IPS-15b (cell line): ENCODE measurements around the gene CFP.
A peak's percentile ranks its signal among the peaks of the same experiment; 100 is the strongest.

Experiments
- H3K27me3 ChIP-seq: one replicate; pipeline ENCODE4 v1.6.1; 2013; ENCODE audit warnings: low read length; ENCODE audit not compliant: control insufficient read depth, insufficient read depth
- H3K36me3 ChIP-seq: one replicate; pipeline ENCODE4 v1.6.1; 2013; ENCODE audit warnings: low read length; ENCODE audit not compliant: control insufficient read depth, insufficient read depth
- H3K4me1 ChIP-seq: one replicate; pipeline ENCODE4 v1.6.1; 2013; ENCODE audit warnings: mild to moderate bottlenecking, low read length; ENCODE audit not compliant: control insufficient read depth, insufficient read depth
- H3K4me3 ChIP-seq: one replicate; pipeline ENCODE4 v1.5.1; 2013; ENCODE audit warnings: low read depth, low read length
- H3K9ac ChIP-seq: one replicate; pipeline ENCODE4 v1.6.1; 2013; ENCODE audit warnings: low read depth, mild to moderate bottlenecking, low read length
- H3K9me3 ChIP-seq: one replicate; pipeline ENCODE4 v1.6.1; 2013; ENCODE audit warnings: mild to moderate bottlenecking, low read length; ENCODE audit not compliant: control insufficient read depth, insufficient read depth

Gene CFP

GRCh38 chrX:47650164-47651042, 20.7 kb upstream of the CFP start, which contains the start of gene ELK1:
Gene ELK1, minus strand, starts transcription at chrX:47650563. Its CDS starts 9,122 bp downstream, at chrX:47641441.
- Histone ChIP-seq H3K9me3 (no peaks in the 10 kb centered on the region), H3K36me3 (no peaks in the 10 kb centered on the region), H3K9ac (no peak within 1 kb of the TSS), H3K4me3 (peak within 1 kb of the TSS; percentile 70), H3K4me1 (no peaks in the 10 kb centered on the region), H3K27me3 (no peaks in the 10 kb centered on the region)

- H3K36me3 ChIP-seq: no peaks in the 10 kb centered on the region
- H3K4me1 ChIP-seq: no peaks in the 10 kb centered on the region
- no peaks in the 10 kb centered on the region for H3K27me3 ChIP-seq
- peak overlapping the region; percentile 70 for H3K4me3 ChIP-seq
- no peak overlapping the region for H3K9ac ChIP-seq
- no peaks in the 10 kb centered on the region for H3K9me3 ChIP-seq
Observed at GRCh38 chrX:47649781-47650163, 20.0 kb upstream of the CFP start.

GRCh38 chrX:47649271-47649670, 19.5 kb upstream of the CFP start:
- no peaks in the 10 kb centered on the region for H3K4me1 ChIP-seq
- H3K4me3 ChIP-seq: peak overlapping the region; percentile 70
- H3K36me3 ChIP-seq: peaks cover 4% of the 10 kb centered on the region
- no peaks in the 10 kb centered on the region for H3K9me3 ChIP-seq
- H3K9ac ChIP-seq: no peak overlapping the region
- no peaks in the 10 kb centered on the region for H3K27me3 ChIP-seq

GRCh38 chrX:47648376-47648775, 18.6 kb upstream of the CFP start:
- Histone ChIP-seq H3K9ac (no peak overlapping the region), H3K4me1 (no peaks in the 10 kb centered on the region), H3K36me3 (peaks cover 4% of the 10 kb centered on the region), H3K9me3 (no peaks in the 10 kb centered on the region), H3K27me3 (no peaks in the 10 kb centered on the region), H3K4me3 (no peak overlapping the region)

- H3K9ac ChIP-seq: no peak overlapping the region
- H3K36me3 ChIP-seq: peaks cover 4% of the 10 kb centered on the region
- H3K27me3 ChIP-seq: no peaks in the 10 kb centered on the region
- H3K9me3 ChIP-seq: no peaks in the 10 kb centered on the region
- H3K4me3 ChIP-seq: no peak overlapping the region
- H3K4me1 ChIP-seq: no peaks in the 10 kb centered on the region
Observed at GRCh38 chrX:47646636-47647035, 16.9 kb upstream of the CFP start.

GRCh38 chrX:47645530-47645929, 15.8 kb upstream of the CFP start:
- Histone ChIP-seq H3K9me3 (peaks cover 2% of the 10 kb centered on the region), H3K36me3 (peaks cover 12% of the 10 kb centered on the region), H3K4me3 (no peak overlapping the region), H3K4me1 (no peaks in the 10 kb centered on the region), H3K27me3 (no peaks in the 10 kb centered on the region), H3K9ac (no peak overlapping the region)

GRCh38 chrX:47644557-47645091, 14.9 kb upstream of the CFP start:
- H3K4me3 ChIP-seq: no peak overlapping the region
- H3K36me3 ChIP-seq: peaks cover 16% of the 10 kb centered on the region
- no peak overlapping the region for H3K9ac ChIP-seq

GRCh38 chrX:47643926-47644325, 14.2 kb upstream of the CFP start:
- Histone ChIP-seq H3K9ac (no peak overlapping the region), H3K9me3 (peaks cover 2% of the 10 kb centered on the region), H3K27me3 (no peaks in the 10 kb centered on the region), H3K4me3 (no peak overlapping the region), H3K36me3 (peaks cover 16% of the 10 kb centered on the region), H3K4me1 (no peaks in the 10 kb centered on the region)

More at GRCh38 chrX:47644557-47645091, 14.9 kb upstream of the CFP start:
- H3K27me3 ChIP-seq: no peaks in the 10 kb centered on the region
- H3K9me3 ChIP-seq: peaks cover 2% of the 10 kb centered on the region
- no peaks in the 10 kb centered on the region for H3K4me1 ChIP-seq

- no peaks in the 10 kb centered on the region for H3K27me3 ChIP-seq
- H3K9me3 ChIP-seq: peaks cover 2% of the 10 kb centered on the region
- H3K9ac ChIP-seq: no peak overlapping the region
- H3K4me3 ChIP-seq: no peak overlapping the region
- H3K4me1 ChIP-seq: no peaks in the 10 kb centered on the region
- peaks cover 22% of the 10 kb centered on the region for H3K36me3 ChIP-seq
Observed at GRCh38 chrX:47638816-47639215, 9.1 kb upstream of the CFP start.

GRCh38 chrX:47637546-47638195, 7.9 kb upstream of the CFP start:
- no peaks in the 10 kb centered on the region for H3K27me3 ChIP-seq
- H3K9me3 ChIP-seq: peaks cover 2% of the 10 kb centered on the region
- no peak overlapping the region for H3K4me3 ChIP-seq
- no peaks in the 10 kb centered on the region for H3K4me1 ChIP-seq
- H3K9ac ChIP-seq: no peak overlapping the region
- peaks cover 22% of the 10 kb centered on the region for H3K36me3 ChIP-seq

- Histone ChIP-seq H3K4me3 (no peak overlapping the region), H3K9me3 (no peaks in the 10 kb centered on the region), H3K27me3 (no peaks in the 10 kb centered on the region), H3K9ac (no peak overlapping the region), H3K4me1 (no peaks in the 10 kb centered on the region), H3K36me3 (peaks cover 13% of the 10 kb centered on the region)
Observed at GRCh38 chrX:47634871-47635575, 5.3 kb upstream of the CFP start.
